ENCODE measurements around the gene NMD3.
A peak's percentile ranks its signal among the peaks of the same experiment; 100 is the strongest.

NMD3 gene

GRCh38 chr3:161265916-161266571 is 44.9 kb downstream of the NMD3 start:
- no peak for TF ChIP-seq CTCF (IDR thresholded peaks at IDR 0.05; ENCODE audit: low read length, missing control alignments)
- no peak overlapping the region for H3K4me3 ChIP-seq (replicated peaks; ENCODE audit: low read depth, low read length)
- DNase-seq (ENCODE audit: low read depth), result no peak

GRCh38 chr3:161266731-161267150 is 45.6 kb downstream of the NMD3 start:
- DNase-seq (ENCODE audit: low read depth), result peak; percentile 68
- TF ChIP-seq CTCF (IDR thresholded peaks at IDR 0.05; ENCODE audit: low read length, missing control alignments), result no peak
- H3K4me3 ChIP-seq (replicated peaks; ENCODE audit: low read depth, low read length), result no peak overlapping the region

DNA sequence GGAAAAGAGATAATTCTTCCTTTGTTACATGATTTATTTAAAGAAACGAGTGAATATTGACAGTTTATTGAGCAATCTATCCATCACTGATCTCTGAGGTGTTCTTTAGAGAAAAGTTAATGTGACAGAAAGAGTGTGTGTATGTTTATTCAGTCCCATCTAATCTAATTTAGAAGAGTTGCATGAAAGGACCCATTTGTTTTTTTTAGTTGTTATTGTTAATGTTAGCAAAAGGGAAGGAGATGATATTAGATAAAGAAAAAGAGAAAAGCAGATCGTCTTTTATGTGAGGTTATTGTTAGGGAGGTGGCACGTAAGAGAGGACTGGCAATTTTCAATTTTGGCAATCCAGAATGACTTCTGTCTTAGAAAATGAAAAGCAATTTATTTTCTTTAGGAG is 46.5 kb downstream of the NMD3 start:
- TF ChIP-seq CTCF (IDR thresholded peaks at IDR 0.05; ENCODE audit: low read length, missing control alignments), result no peak
- DNase-seq (ENCODE audit: low read depth), result no peak
- H3K4me3 ChIP-seq (replicated peaks; ENCODE audit: low read depth, low read length), result no peak overlapping the region

- DNase-seq (ENCODE audit: low read depth), result no peak
- TF ChIP-seq CTCF (IDR thresholded peaks at IDR 0.05; ENCODE audit: low read length, missing control alignments), result no peak
- no peak overlapping the region for H3K4me3 ChIP-seq (replicated peaks; ENCODE audit: low read depth, low read length)
Measured at GRCh38 chr3:161268601-161269000, 47.5 kb downstream of the NMD3 start.

- no peak for DNase-seq (ENCODE audit: low read depth)
- no peak for TF ChIP-seq CTCF (IDR thresholded peaks at IDR 0.05; ENCODE audit: low read length, missing control alignments)
- H3K4me3 ChIP-seq (replicated peaks; ENCODE audit: low read depth, low read length), result no peak overlapping the region
Measured at GRCh38 chr3:161270991-161271390, 49.9 kb downstream of the NMD3 start.

DNA sequence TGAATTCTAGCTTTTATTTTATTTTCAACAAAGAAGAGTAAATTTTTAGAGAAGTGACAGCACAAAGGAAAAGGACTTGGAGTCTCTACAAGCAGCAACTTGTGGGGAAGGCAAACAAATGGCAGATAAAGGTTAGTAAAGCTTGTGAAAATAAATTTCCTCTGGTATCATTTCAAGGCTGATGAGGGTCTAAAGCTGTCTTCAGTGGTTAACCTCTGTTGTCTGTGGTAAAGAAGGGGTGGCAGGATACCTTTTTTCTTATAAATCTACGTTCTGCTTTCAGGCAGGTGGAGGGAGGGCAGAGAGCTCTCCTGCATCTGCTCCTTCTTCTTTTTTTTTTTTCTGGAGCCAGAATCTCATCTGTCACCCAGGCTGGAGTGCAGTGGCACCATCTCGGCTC is 50.5 kb downstream of the NMD3 start:
- DNase-seq (ENCODE audit: low read depth), result no peak
- no peak for TF ChIP-seq CTCF (IDR thresholded peaks at IDR 0.05; ENCODE audit: low read length, missing control alignments)
- H3K4me3 ChIP-seq (replicated peaks; ENCODE audit: low read depth, low read length), result no peak overlapping the region

DNA sequence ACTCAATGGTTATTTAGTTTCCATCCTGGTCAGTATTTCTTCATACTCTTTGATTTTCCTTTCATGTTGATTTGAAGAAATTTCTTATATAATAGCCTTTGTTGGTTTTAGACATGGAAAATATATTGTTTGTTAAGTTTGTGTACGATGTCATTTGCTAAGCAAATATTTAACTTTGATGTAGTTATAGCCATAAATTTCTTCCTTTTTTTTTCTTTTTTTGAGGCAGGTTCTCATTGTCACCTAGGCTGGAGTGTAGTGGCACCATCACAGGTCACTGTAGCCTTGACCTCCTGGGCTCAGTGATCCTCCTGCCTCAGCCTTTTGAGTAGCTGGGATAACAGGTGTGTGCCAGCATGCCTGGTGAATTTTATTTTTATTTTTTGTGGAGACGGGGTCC is 51.4 kb downstream of the NMD3 start:
- DNase-seq (ENCODE audit: low read depth), result no peak
- TF ChIP-seq CTCF (IDR thresholded peaks at IDR 0.05; ENCODE audit: low read length, missing control alignments), result no peak
- no peak overlapping the region for H3K4me3 ChIP-seq (replicated peaks; ENCODE audit: low read depth, low read length)
